H1 (cell line): ENCODE measurements around the gene DNAJC28. TPM values are rescaled to one million over a fixed set of nuclear protein-coding genes. Genes with fewer than 3 reads are reported as not detected.

Experiments used
- CTCF ChIA-PET: fragments of 300-600 bp; sonication (Branson Sonifier 250); formaldehyde crosslinking; loops from one replicate; lab custom pipeline; 2021; ENCODE audit not compliant: partially characterized antibody; lab: Charles Lee
- POLR2A ChIA-PET: fragments of 300-600 bp; sonication (Branson Sonifier 250); formaldehyde crosslinking; loops from one replicate; lab custom pipeline; 2021; ENCODE audit warnings: inconsistent platforms; ENCODE audit not compliant: partially characterized antibody; lab: Charles Lee
- DNase-seq, 2 experiments: peaks; one replicate each; pipeline versions ENCODE4 v3.0.0 to v3.0.0-alpha.2; 2010 to 2022; ENCODE audit warnings: low spot score in 2 of 2, low read depth in 1 of 2, mixed read lengths in 1 of 2
- FAIRE-seq: peaks from 2 replicates; lab custom pipeline; 2011; peaks lifted over from hg19 to GRCh38; lab: Jason Lieb, UNC
- H2AFZ ChIP-seq: 2 replicates; pipeline ENCODE4 v1.8.1; 2012; ENCODE audit warnings: low read length, inconsistent platforms
- H2AK5ac ChIP-seq: 2 replicates; pipeline ENCODE4 v1.6.1; 2013; ENCODE audit warnings: low read depth, low read length
- H2BK120ac ChIP-seq: replicated peaks from 2 replicates; pipeline ENCODE3; 2013; ENCODE audit warnings: low read depth, low read length, inconsistent platforms
- H2BK12ac ChIP-seq: 2 replicates; pipeline ENCODE4 v1.6.1; 2013; ENCODE audit warnings: low read depth, low read length
- H2BK15ac ChIP-seq: 2 replicates; pipeline ENCODE4 v1.6.1; 2013; ENCODE audit warnings: low read length
- H2BK20ac ChIP-seq: 2 replicates; pipeline ENCODE4 v1.6.1; 2013; ENCODE audit warnings: low read length
- H2BK5ac ChIP-seq: 2 replicates; pipeline ENCODE4 v1.6.1; 2013; ENCODE audit warnings: low read depth, low read length
- H3K14ac ChIP-seq: 2 replicates; pipeline ENCODE4 v1.6.1; 2013; ENCODE audit warnings: inconsistent platforms; ENCODE audit not compliant: insufficient read length
- H3K18ac ChIP-seq: 2 replicates; pipeline ENCODE4 v1.6.1; 2013; ENCODE audit warnings: low read length; ENCODE audit errors: extremely low read depth
- H3K23ac ChIP-seq: 2 replicates; pipeline ENCODE4 v1.6.1; 2013; ENCODE audit warnings: inconsistent platforms; ENCODE audit not compliant: insufficient read length
- H3K23me2 ChIP-seq: 2 replicates; pipeline ENCODE4 v1.6.1; 2013; ENCODE audit warnings: low read depth, low read length
- H3K27ac ChIP-seq: 2 replicates; pipeline ENCODE4 v1.6.1; 2011; ENCODE audit warnings: low read depth, low read length, inconsistent platforms
- H3K27me3 ChIP-seq, 4 experiments: replicated peaks in 1 of 4; 1 replicate in 1 of 4; 2 replicates in 3 of 4; pipeline versions ENCODE4 v1.6.1 to v1.8.1; 2011 to 2013; ENCODE audit warnings: low read length in 3 of 4, mild to moderate bottlenecking in 3 of 4, inconsistent platforms in 2 of 4, mixed read lengths in 2 of 4, moderate library complexity in 1 of 4; ENCODE audit not compliant: control insufficient read depth in 3 of 4, insufficient read depth in 3 of 4; ENCODE audit errors: extremely low read depth in 1 of 4
- H3K36me3 ChIP-seq, 4 experiments: 2 replicates each; pipeline versions ENCODE4 v1.6.1 to v1.8.1; 2011 to 2013; ENCODE audit warnings: mild to moderate bottlenecking in 4 of 4, low read length in 3 of 4, moderate library complexity in 2 of 4, control low read depth in 1 of 4, inconsistent platforms in 1 of 4; ENCODE audit not compliant: insufficient read depth in 4 of 4, control insufficient read depth in 2 of 4
- H3K4ac ChIP-seq: replicated peaks from 2 replicates; pipeline ENCODE3; 2013; ENCODE audit warnings: low read length, low read depth, mixed read lengths, inconsistent platforms; ENCODE audit not compliant: insufficient read length
- H3K4me1 ChIP-seq, 4 experiments: replicated peaks in 1 of 4; 1 replicate in 1 of 4; 2 replicates in 3 of 4; pipeline versions ENCODE4 v1.6.1 to v1.8.1; 2011 to 2013; ENCODE audit warnings: low read length in 3 of 4, inconsistent platforms in 2 of 4, mixed read lengths in 1 of 4; ENCODE audit not compliant: insufficient read depth in 4 of 4, control insufficient read depth in 3 of 4
- H3K4me2 ChIP-seq, 2 experiments: 2 replicates each; pipeline versions ENCODE4 v1.6.1 to v1.8.1; 2011 to 2013; ENCODE audit warnings: low read depth in 2 of 2, low read length in 2 of 2, control low read depth in 1 of 2, inconsistent platforms in 1 of 2, mild to moderate bottlenecking in 1 of 2; ENCODE audit not compliant: insufficient read depth in 1 of 2
- H3K4me3 ChIP-seq, 4 experiments: fragments of 200-600, 300-600 bp in 1 of 4; sonication (generic), shearing (Covaris generic), sonication (Bioruptor Twin) in 1 of 4; 2 replicates each; pipeline versions ENCODE4 v1.5.1 to v1.8.1; 2011 to 2016; ENCODE audit warnings: low read length in 4 of 4, low read depth in 3 of 4, control low read depth in 2 of 4, inconsistent platforms in 2 of 4, mild to moderate bottlenecking in 2 of 4, mixed read lengths in 1 of 4, moderate library complexity in 1 of 4; ENCODE audit not compliant: insufficient read depth in 2 of 4; ENCODE audit errors: extremely low read depth in 1 of 4
- H3K56ac ChIP-seq: replicated peaks from 2 replicates; pipeline ENCODE3; 2013; ENCODE audit warnings: low read depth, mild to moderate bottlenecking, mixed read lengths, low read length, inconsistent platforms; ENCODE audit not compliant: insufficient read length
- H3K79me1 ChIP-seq: 2 replicates; pipeline ENCODE4 v1.6.1; 2013; ENCODE audit warnings: low read depth, low read length, control low read depth
- H3K79me2 ChIP-seq, 2 experiments: 2 replicates each; pipeline versions ENCODE4 v1.6.1 to v1.8.1; 2012 to 2013; ENCODE audit warnings: low read length in 2 of 2, mild to moderate bottlenecking in 2 of 2, inconsistent platforms in 1 of 2; ENCODE audit not compliant: insufficient read depth in 2 of 2, control insufficient read depth in 1 of 2
- H3K9ac ChIP-seq, 4 experiments: replicated peaks in 1 of 4; 1 replicate in 1 of 4; 2 replicates in 3 of 4; pipeline versions ENCODE4 v1.6.1 to v1.8.1; 2011 to 2013; ENCODE audit warnings: low read depth in 3 of 4, low read length in 3 of 4, control low read depth in 2 of 4, mild to moderate bottlenecking in 2 of 4, moderate library complexity in 2 of 4, inconsistent platforms in 1 of 4; ENCODE audit errors: extremely low read depth in 1 of 4
- H3K9me3 ChIP-seq, 2 experiments: 2 replicates each; pipeline versions ENCODE4 v1.6.1 to v1.8.1; 2012 to 2013; ENCODE audit warnings: mild to moderate bottlenecking in 2 of 2, moderate library complexity in 2 of 2, control low read depth in 1 of 2, inconsistent platforms in 1 of 2, low read depth in 1 of 2, low read length in 1 of 2, mixed read lengths in 1 of 2; ENCODE audit not compliant: insufficient read depth in 2 of 2
- H4K20me1 ChIP-seq, 2 experiments: replicated peaks in 1 of 2; 2 replicates each; pipeline versions ENCODE3 to v1.8.1; 2011 to 2013; ENCODE audit warnings: inconsistent platforms in 2 of 2, low read length in 2 of 2, mild to moderate bottlenecking in 1 of 2; ENCODE audit not compliant: insufficient read depth in 2 of 2, control insufficient read depth in 1 of 2
- H4K5ac ChIP-seq: 2 replicates; pipeline ENCODE4 v1.6.1; 2013; ENCODE audit warnings: low read length, low read depth, mixed read lengths, inconsistent platforms; ENCODE audit not compliant: insufficient read length
- H4K8ac ChIP-seq: 2 replicates; pipeline ENCODE4 v1.8.0; 2013; ENCODE audit warnings: mild to moderate bottlenecking, moderate library complexity, low read length, inconsistent platforms; ENCODE audit not compliant: insufficient read depth; ENCODE audit errors: extremely low read depth
- H4K91ac ChIP-seq: replicated peaks from 2 replicates; pipeline ENCODE3; 2013; ENCODE audit warnings: low read length, mixed read lengths, inconsistent platforms; ENCODE audit not compliant: insufficient read length
- BRCA1 ChIP-seq: IDR thresholded peaks from 2 replicates; pipeline ENCODE4 v1.6.1; 2012; ENCODE audit warnings: low read depth, low read length, improper control_type of control experiment
- GABPA ChIP-seq: IDR thresholded peaks from 2 replicates; pipeline ENCODE4 v1.6.1; 2011; ENCODE audit warnings: mild to moderate bottlenecking, low read length, moderate library complexity, borderline replicate concordance; ENCODE audit not compliant: insufficient read depth
- PHF8 ChIP-seq: fragments of 200-600 bp; sonication (generic); conservative IDR thresholded peaks from 2 replicates; pipeline ENCODE4 v1.7.1; 2012; ENCODE audit warnings: low read depth, mild to moderate bottlenecking, inconsistent platforms, low read length, moderate library complexity
- SP1 ChIP-seq: IDR thresholded peaks from 2 replicates; pipeline ENCODE4 v1.6.1; 2011; ENCODE audit warnings: low read depth, low read length
- SP2 ChIP-seq: IDR thresholded peaks from 2 replicates; pipeline ENCODE4 v1.6.1; 2012; ENCODE audit warnings: mild to moderate bottlenecking, low read length, inconsistent platforms
- WGBS, 2 experiments: shearing (Covaris generic) in 1 of 2; methylation state at CpG; one replicate each; pipeline versions ENCODE4 v1.1.6 to v1.1.7; 2013 to 2015; ENCODE audit warnings: low lambda C conversion rate in 2 of 2, mixed read lengths in 2 of 2, inconsistent platforms in 1 of 2, low coverage in 1 of 2, missing lambda C conversion rate in 1 of 2; ENCODE audit not compliant: insufficient replicate concordance in 2 of 2, insufficient coverage in 1 of 2, insufficient read length in 1 of 2; ENCODE audit errors: extremely low coverage in 1 of 2, missing lambda C conversion rate in 1 of 2; 5-methylcytosine and 5-hydroxymethylcytosine counted together
- polyA plus RNA-seq, 7 experiments: library from polyadenylated mRNA; depleted of rRNA in 3 of 7; stranded (reverse) in 5 of 7; unstranded in 2 of 7; fragments of >200 nt in 5 of 7; fragments of 200-250 nt in 2 of 7; gene quantifications; 1 replicate in 5 of 7; 2 replicates in 1 of 7; 4 replicates in 1 of 7; pipeline versions ENCODE4 v1.2.1 to v1.2.3, GENCODE V29; 2011 to 2013; ENCODE audit warnings: missing spikeins in 2 of 7, mixed read lengths in 2 of 7
- total RNA-seq: library from RNA; stranded (reverse); fragmentation: NEBNext Ultra II Directional; extraction: Animal tissue kit (Norgen Biotek cat#: 25700); gene quantifications from 2 replicates; pipeline ENCODE4 v1.2.1, GENCODE V29; 2021

Gene DNAJC28
- total and polyA plus RNA-seq, 2 of the 8 experiments (the other 6 are each of a cell fraction or from before 2014, with no cell fraction given), result 0.97 to 4.3 TPM

GRCh38 chr21:33477066-33477465, 14.4 kb downstream of the DNAJC28 start:
- no peak overlapping the region for H3K27ac ChIP-seq
- H3K27me3 ChIP-seq, result no peaks in the 10 kb centered on the region
- no peak overlapping the region for H2AFZ ChIP-seq
- H4K8ac ChIP-seq, result no peak overlapping the region; the same call in 1 of the 2 replicates
- H2BK15ac ChIP-seq, result no peak overlapping the region
- H2BK12ac ChIP-seq, result no peak overlapping the region
- ChIA-PET CTCF (no interaction called here), POLR2A (interaction anchor here (1.3 to 1.4 kb wide), 2 partner anchors 14 kb away, joined by 3 to 5 read pairs; partner anchors contain the start of gene DNAJC28)
- no peak overlapping the region for H3K9ac ChIP-seq
- no peaks in the 10 kb centered on the region for H3K79me1 ChIP-seq
- no peak overlapping the region for H3K4me3 ChIP-seq
- DNase-seq (no peak), FAIRE-seq (no peak)
- whole genome bisulfite sequencing, 2 experiments, result 98% methylated on average over 7 of the region's 7 CpGs; no CpG with 5 or more reads in 1 of the 2 experiments
- H2BK5ac ChIP-seq, result no peak overlapping the region
- H4K5ac ChIP-seq, result no peak overlapping the region
- H3K9me3 ChIP-seq, result no peaks in the 10 kb centered on the region
- H3K56ac ChIP-seq, result no peak overlapping the region
- no peak overlapping the region for H3K14ac ChIP-seq
- H3K23ac ChIP-seq, result no peak overlapping the region
- H4K20me1 ChIP-seq, result peaks cover 2% of the 10 kb centered on the region in 2 experiments
- 0 out of 7 replicates have a peak, but pooled peaks cover 0 to 6% (median 0%) of the 10 kb centered on the region in 4 experiments for H3K4me1 ChIP-seq
- H2BK20ac ChIP-seq, result no peak overlapping the region
- H2AK5ac ChIP-seq, result no peak overlapping the region
- H2BK120ac ChIP-seq, result no peak overlapping the region
- H3K36me3 ChIP-seq, result no peaks in the 10 kb centered on the region
- H4K91ac ChIP-seq, result no peak overlapping the region
- no peak overlapping the region for H3K4ac ChIP-seq
- no peak overlapping the region for H3K4me2 ChIP-seq
- peaks cover 0 to 12% of the 10 kb centered on the region in 2 experiments; a peak in 1 of 4 replicates for H3K79me2 ChIP-seq
- no peak overlapping the region for H3K18ac ChIP-seq
- peaks cover 10% of the 10 kb centered on the region for H3K23me2 ChIP-seq
- TF ChIP-seq SP2, result no peak
- no peak for TF ChIP-seq BRCA1
- no peak for TF ChIP-seq PHF8
- no peak for TF ChIP-seq SP1
- TF ChIP-seq GABPA, result no peak
